Measurements from ENCODE around the gene IMPA2.
"Not testable (repeated sequence)": the region's sequence is repeated elsewhere in the genome, so short reads cannot be mapped to it uniquely, and the experiment has no call there.

IMPA2 gene

DNA sequence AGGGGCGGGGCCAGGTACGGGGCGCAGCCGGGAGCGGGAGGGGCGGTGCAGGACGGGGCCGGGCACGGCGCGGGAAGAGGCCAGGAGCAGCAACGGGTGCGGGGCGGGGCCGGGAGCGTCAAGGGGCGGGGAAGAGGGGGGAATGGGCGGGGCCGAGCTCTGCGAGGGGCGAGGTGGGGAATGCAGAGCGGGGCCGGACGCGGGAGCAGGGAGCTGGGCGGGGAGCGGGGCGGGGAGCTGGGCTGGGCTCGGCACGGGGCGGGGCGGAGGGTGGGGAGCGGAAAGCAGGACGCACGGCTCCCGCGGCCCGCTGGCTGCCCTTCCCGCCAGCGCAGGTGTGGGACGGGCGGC lies at the start of gene IMPA2:
IMPA2 (plus strand) TSS at position 316 of the 351 bp plus-strand sequence. CDS start 163 bp downstream, outside the sequence.
- DNase-seq: peak; percentile 99

- no peak for DNase-seq
Observed at GRCh38 chr18:11932393-11932792, 48.9 kb upstream of the IMPA2 start.

- DNase-seq: peak; percentile 80
Observed at GRCh38 chr18:11937874-11938478, 43.3 kb upstream of the IMPA2 start.

DNA sequence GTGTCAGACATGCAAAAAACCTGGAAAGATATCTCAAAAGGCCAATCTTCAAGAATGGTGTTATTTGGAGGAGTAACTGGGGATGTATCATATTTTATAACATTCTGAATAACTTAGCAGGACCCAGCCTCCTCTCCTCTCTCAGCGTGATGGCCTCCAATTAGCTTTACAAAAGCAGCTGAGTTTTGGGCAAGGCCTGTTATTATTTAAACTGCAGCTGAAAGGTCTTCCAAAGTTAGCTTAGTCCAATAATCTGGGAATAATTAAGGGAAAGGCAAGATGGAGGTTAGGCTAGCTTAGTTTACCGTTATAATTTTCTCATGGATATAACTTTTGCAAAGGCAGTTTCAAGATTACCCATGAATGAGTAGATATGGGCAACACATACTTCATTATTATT lies 40.4 kb upstream of the IMPA2 start:
- no peak for DNase-seq

GRCh38 chr18:11943551-11943950 lies 37.8 kb upstream of the IMPA2 start:
- DNase-seq: no peak

DNA sequence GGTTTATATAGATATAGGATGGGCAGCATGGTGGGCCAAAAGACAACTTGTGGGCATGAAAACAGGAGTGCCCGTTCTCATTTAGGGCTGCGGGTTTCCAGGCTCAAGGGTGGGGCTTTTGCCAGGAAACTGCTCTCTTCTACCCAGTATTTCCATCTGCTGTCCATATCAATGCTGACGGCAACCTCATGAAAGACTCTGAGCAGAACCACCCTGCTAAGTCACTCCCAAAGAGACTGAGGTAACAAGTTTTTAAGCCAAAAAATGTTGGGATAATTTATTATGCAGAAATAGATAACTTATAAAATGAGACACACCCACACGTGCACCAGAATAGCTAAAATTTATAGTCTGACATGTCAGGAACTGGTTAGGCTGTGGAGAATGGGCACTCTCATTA lies 37.1 kb upstream of the IMPA2 start:
- DNase-seq: no peak

- no peak for DNase-seq
Observed at GRCh38 chr18:11944786-11945185, 36.5 kb upstream of the IMPA2 start.

GRCh38 chr18:11945834-11946659 lies 35.3 kb upstream of the IMPA2 start:
- not testable (repeated sequence) for DNase-seq

DNA sequence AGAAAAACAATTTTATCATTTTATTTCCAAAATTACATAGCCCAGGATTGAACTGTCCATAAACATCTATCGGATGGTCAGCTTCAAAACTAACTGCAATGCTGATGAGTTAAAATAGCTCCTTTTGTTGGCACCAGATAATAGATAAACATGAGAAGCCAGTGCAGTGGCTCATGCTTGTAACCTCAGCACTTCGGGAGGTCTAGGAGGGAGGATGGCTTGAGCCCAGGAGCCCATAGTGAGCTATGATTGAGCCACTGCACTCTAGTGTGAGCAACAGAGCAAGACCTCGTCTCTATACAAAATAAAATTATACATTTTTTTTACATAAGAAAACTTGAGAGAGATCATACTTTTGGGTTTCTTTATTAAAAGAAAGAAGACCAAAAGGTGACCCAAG lies 34.6 kb upstream of the IMPA2 start:
- no peak for DNase-seq

GRCh38 chr18:11947214-11948191 lies 33.8 kb upstream of the IMPA2 start:
- peak; percentile 81 for DNase-seq

- no peak for DNase-seq
Observed at GRCh38 chr18:11948852-11949523, 32.3 kb upstream of the IMPA2 start.

DNA sequence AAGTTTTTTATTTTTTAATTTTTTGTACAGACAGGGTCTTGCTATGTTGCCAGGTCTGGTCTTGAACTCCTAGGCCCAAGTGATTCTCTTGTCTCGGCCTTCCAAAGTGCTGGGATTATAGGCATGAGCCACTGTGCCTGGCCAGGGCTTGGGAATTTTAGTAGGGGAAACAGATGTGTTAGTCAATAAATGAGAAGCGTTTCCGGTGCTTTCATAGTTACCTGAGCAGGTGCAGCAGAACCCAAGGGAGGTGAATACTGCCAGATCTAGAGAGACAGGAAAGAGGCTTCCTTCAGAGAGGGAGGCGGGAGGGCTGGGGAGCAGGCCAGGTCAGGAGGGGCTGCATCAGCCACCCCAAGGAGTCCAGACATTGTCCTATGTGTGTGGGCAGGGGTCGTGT lies 30.5 kb upstream of the IMPA2 start:
- no peak for DNase-seq

DNA sequence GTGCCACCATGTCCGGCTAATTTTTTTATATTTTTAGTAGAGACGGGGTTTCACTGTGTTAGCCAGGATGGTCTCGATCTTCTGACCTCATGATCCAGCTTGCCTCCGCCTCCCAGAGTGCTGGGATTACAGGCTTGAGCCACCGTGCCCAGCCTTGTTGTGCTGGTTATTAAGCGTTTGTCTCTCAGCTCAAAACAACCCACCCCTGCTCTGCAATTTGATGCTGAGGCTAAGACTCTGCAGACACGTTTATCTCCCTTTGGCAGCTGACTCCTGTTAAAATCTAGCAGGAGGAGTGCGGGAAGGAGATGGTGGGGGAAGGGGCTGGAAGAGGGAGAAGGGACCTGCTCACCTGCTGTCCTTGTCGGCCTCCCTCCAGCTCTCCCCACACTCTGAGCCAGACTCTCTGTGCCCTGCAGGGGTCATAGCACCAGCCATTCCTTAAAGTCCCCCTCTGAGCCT lies 29.9 kb upstream of the IMPA2 start:
- DNase-seq: no peak

DNA sequence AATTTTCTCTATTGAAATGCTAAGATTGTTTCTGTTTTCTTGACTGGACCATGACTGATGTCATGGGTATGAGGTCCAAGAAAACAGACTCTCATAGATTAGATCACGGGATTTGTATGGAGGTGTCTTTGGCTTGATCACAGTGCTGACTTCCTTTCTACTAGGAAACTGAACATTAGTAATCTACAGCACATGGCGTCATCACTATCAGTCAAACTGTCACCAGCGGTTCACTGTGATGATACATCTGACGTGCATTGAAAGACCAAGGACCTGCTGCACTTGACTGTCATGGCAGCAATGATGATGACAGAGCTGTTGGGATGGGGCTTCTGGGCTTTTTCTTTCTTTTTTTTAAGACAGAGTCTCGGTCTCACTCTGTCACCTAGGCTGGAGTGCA lies 28.2 kb upstream of the IMPA2 start:
- no peak for DNase-seq

- DNase-seq: peak; percentile 84
Observed at GRCh38 chr18:11955239-11956029, 25.9 kb upstream of the IMPA2 start.

DNA sequence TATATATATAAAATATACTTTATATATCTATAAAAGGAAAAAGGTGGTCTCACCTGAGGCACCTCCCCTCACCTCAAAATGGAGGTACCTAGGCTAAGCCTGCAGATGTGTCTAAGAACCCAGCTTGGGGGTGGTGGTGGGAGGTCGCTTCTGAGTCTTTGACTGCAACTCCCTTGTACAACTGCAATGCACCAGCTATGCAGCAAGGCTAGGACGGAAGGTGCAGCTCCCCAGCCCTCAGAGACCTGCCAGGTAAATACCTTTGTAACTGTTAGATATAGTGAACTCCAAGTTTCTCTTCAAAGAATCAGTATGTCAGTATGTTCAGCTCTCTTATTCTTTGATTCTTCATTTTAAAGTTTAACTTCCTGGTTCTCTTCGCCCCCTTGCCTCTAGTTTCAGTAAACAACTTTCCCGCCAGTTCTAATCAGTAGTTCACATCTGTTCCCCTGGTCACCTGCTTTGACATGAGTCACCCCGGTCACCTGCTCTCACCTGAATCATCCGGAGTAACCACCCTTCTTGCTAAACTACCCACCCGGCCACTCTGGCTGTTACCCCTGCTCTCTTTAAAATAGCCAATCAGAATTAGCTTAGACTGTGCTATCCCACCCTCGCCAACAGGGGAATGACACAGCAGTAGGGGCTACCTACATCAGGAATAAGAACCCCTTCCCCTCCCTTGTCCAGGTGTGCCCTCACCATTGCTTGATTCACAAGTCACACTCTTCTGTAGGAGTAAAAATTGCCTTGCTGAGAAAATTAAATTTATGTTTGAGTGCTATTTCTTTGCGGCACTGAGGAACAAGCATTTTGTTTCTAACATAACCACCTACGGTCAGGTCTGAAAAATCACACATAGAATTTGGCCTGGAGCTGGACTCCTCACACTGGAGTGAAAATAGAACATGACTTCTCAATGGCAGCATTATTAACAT lies 24.7 kb upstream of the IMPA2 start:
- no peak for DNase-seq

GRCh38 chr18:11957636-11958035 lies 23.7 kb upstream of the IMPA2 start:
- no peak for DNase-seq

DNA sequence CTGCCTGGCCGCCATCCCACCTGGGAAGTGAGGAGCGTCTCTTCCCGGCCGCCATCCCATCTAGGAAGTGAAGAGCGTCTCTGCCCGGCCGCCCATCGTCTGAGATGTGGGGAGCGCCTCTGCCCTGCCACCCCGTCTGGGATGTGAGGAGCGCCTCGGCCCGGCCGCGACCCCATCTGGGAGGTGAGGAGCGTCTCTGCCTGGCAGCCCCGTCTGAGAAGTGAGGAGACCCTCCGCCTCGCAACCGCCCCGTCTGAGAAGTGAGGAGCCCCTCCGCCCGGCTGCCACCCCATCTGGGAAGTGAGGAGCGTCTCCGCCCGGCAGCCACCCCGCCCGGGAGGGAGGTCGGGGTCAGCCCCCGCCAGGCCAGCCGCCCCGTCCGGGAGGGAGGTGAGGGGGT lies 21.7 kb upstream of the IMPA2 start:
- DNase-seq: not testable (repeated sequence)

- DNase-seq: no peak
Observed at GRCh38 chr18:11960743-11961380, 20.4 kb upstream of the IMPA2 start.

DNA sequence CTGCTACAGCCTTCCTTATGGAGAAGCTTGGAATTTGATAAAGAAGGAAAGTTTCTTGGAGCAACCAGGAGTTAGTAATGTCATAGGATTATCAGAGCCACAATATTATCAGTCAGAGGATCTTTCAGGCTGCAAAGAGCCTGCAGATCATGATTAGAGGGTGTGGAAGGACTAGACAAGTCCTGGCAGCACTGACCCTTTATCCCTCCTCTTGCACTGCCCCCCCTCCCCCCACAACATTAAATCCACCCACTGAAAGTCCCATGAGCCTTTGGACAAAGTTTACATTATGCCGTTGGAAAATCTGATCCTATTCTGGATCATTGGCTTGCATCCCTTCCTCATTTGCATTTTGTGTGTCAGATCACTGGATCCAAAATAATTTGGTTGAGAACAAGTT lies 18.7 kb upstream of the IMPA2 start:
- no peak for DNase-seq
